IMR-90 (cell line): ENCODE results near the gene OLFML3. TPM values are rescaled to one million over a fixed set of nuclear protein-coding genes. Genes with fewer than 3 reads are reported as not detected.
A peak's percentile ranks its signal among the peaks of the same experiment; 100 is the strongest.

Experiments
- ATAC-seq: fragments of 200-7000 bp; cut with Tn5 transposase; 2 replicates; pipeline ENCODE4 v1.9.1; 2020; ENCODE audit warnings: low read depth, mild to moderate bottlenecking, moderate library complexity
- BruUV-seq: library from RNA; stranded (reverse); fragments of 400-500 nt; replicated peaks from 2 replicates; lab custom pipeline; 2021; lab: Mats Ljungman, UMichigan
- CTCF ChIA-PET: fragments of 300-600 bp; formaldehyde crosslinking; extraction: SDS; loops from one replicate; lab custom pipeline; 2021; ENCODE audit warnings: antibody characterized with exemption; lab: Yijun Ruan, JAX
- POLR2A ChIA-PET: fragments of 300-600 bp; sonication (Branson Sonifier 250); formaldehyde crosslinking; loops from one replicate; lab custom pipeline; 2022; ENCODE audit warnings: antibody characterized with exemption; ENCODE audit not compliant: unreplicated experiment; lab: Charles Lee
- DNase-seq: peaks from one replicate; pipeline ENCODE4 v3.0.0; 2013
- H2AFZ ChIP-seq: replicated peaks from 2 replicates; pipeline ENCODE3; 2013; ENCODE audit warnings: low read length, mild to moderate bottlenecking; ENCODE audit not compliant: poor library complexity
- H2AK5ac ChIP-seq: 2 replicates; pipeline ENCODE4 v1.6.1; 2013; ENCODE audit warnings: low read depth, low read length, inconsistent platforms
- H2AK9ac ChIP-seq: replicated peaks from 2 replicates; pipeline ENCODE3; 2013; ENCODE audit warnings: mild to moderate bottlenecking, low read depth, low read length, moderate library complexity; ENCODE audit not compliant: poor library complexity
- H2BK120ac ChIP-seq: 2 replicates; pipeline ENCODE4 v1.6.1; 2013; ENCODE audit warnings: low read depth, low read length, inconsistent platforms
- H2BK15ac ChIP-seq: 3 replicates; pipeline ENCODE4 v1.6.1; 2013; ENCODE audit warnings: low read depth, low read length, inconsistent platforms
- H2BK20ac ChIP-seq: 2 replicates; pipeline ENCODE4 v1.6.1; 2013; ENCODE audit warnings: low read depth, mild to moderate bottlenecking, inconsistent platforms, low read length, moderate library complexity
- H2BK5ac ChIP-seq: 2 replicates; pipeline ENCODE4 v1.6.1; 2013; ENCODE audit warnings: mild to moderate bottlenecking, low read depth, low read length, inconsistent platforms; ENCODE audit not compliant: poor library complexity, severe bottlenecking
- H3K14ac ChIP-seq: replicated peaks from 2 replicates; pipeline ENCODE4 v1.6.1; 2013; ENCODE audit warnings: low read depth, low read length, inconsistent platforms
- H3K18ac ChIP-seq: 2 replicates; pipeline ENCODE4 v1.6.1; 2013; ENCODE audit warnings: low read depth, low read length, control low read depth
- H3K23ac ChIP-seq: 2 replicates; pipeline ENCODE4 v1.6.1; 2013; ENCODE audit warnings: low read depth, low read length, inconsistent platforms
- H3K27ac ChIP-seq: 2 replicates; pipeline ENCODE4 v1.5.1; 2013; ENCODE audit warnings: mild to moderate bottlenecking, control low read depth, low read length; ENCODE audit not compliant: insufficient read depth
- H3K27me3 ChIP-seq: 2 replicates; pipeline ENCODE4 v1.6.1; 2013; ENCODE audit warnings: low read length; ENCODE audit not compliant: control insufficient read depth, insufficient read depth
- H3K36me3 ChIP-seq: 2 replicates; pipeline ENCODE4 v1.6.1; 2013; ENCODE audit warnings: low read length, mixed read lengths; ENCODE audit not compliant: control insufficient read depth, insufficient read depth
- H3K4ac ChIP-seq: 2 replicates; pipeline ENCODE4 v1.6.1; 2013; ENCODE audit warnings: low read depth, low read length, inconsistent platforms
- H3K4me1 ChIP-seq: 2 replicates; pipeline ENCODE4 v1.6.1; 2013; ENCODE audit warnings: low read length, mixed read lengths; ENCODE audit not compliant: control insufficient read depth, insufficient read depth
- H3K4me2 ChIP-seq: 2 replicates; pipeline ENCODE4 v1.6.1; 2013; ENCODE audit warnings: low read depth, mild to moderate bottlenecking, control low read depth, low read length, moderate library complexity
- H3K4me3 ChIP-seq: 2 replicates; pipeline ENCODE4 v1.5.1; 2013; ENCODE audit warnings: low read depth, mild to moderate bottlenecking, control low read depth, low read length, moderate library complexity; ENCODE audit not compliant: insufficient read depth
- H3K56ac ChIP-seq: 2 replicates; pipeline ENCODE4 v1.6.1; 2013; ENCODE audit warnings: low read length, inconsistent platforms; ENCODE audit not compliant: insufficient read depth; ENCODE audit errors: extremely low read depth
- H3K79me1 ChIP-seq, 2 experiments: 2 replicates each; pipeline ENCODE4 v1.6.1; 2013; ENCODE audit warnings: low read length in 2 of 2, inconsistent platforms in 1 of 2, low read depth in 1 of 2
- H3K9ac ChIP-seq: 2 replicates; pipeline ENCODE4 v1.6.1; 2013; ENCODE audit warnings: low read depth, low read length, control low read depth
- H3K9me1 ChIP-seq: 2 replicates; pipeline ENCODE4 v1.6.1; 2013; ENCODE audit warnings: low read length, inconsistent platforms; ENCODE audit not compliant: insufficient read depth
- H3K9me3 ChIP-seq: 2 replicates; pipeline ENCODE4 v1.6.1; 2013; ENCODE audit warnings: low read length; ENCODE audit not compliant: control insufficient read depth, insufficient read depth
- H4K20me1 ChIP-seq: 2 replicates; pipeline ENCODE4 v1.6.1; 2013; ENCODE audit warnings: low read length, inconsistent platforms; ENCODE audit not compliant: insufficient read depth
- H4K5ac ChIP-seq: 2 replicates; pipeline ENCODE4 v1.6.1; 2013; ENCODE audit warnings: mild to moderate bottlenecking, low read depth, low read length, control low read depth
- H4K8ac ChIP-seq, 2 experiments: 2 replicates each; pipeline ENCODE4 v1.6.1; 2013; ENCODE audit warnings: low read depth in 2 of 2, low read length in 2 of 2, control low read depth in 1 of 2, inconsistent platforms in 1 of 2
- H4K91ac ChIP-seq: 2 replicates; pipeline ENCODE4 v1.6.1; 2013; ENCODE audit warnings: low read depth, low read length, inconsistent platforms; ENCODE audit not compliant: insufficient read depth
- FOS ChIP-seq: fragments of 150-350 bp; IDR thresholded peaks from 2 replicates; pipeline ENCODE4 v1.6.1; 2016; ENCODE audit warnings: low read depth, low read length
- MAFK ChIP-seq: IDR thresholded peaks from 2 replicates; pipeline ENCODE4 v1.6.1; 2012; ENCODE audit warnings: low read depth, low read length, improper control_type of control experiment
- MAZ ChIP-seq: IDR thresholded peaks from 2 replicates; pipeline ENCODE4 v1.6.1; 2012; ENCODE audit warnings: low read depth, mild to moderate bottlenecking, low read length, improper control_type of control experiment, moderate library complexity, borderline replicate concordance
- MXI1 ChIP-seq: IDR thresholded peaks from 2 replicates; pipeline ENCODE4 v1.6.1; 2012; ENCODE audit warnings: low read depth, mild to moderate bottlenecking, low read length, moderate library complexity, borderline replicate concordance
- NFE2L2 ChIP-seq: fragments of 150-350 bp; IDR thresholded peaks from 2 replicates; pipeline ENCODE4 v1.6.1; 2016; ENCODE audit warnings: low read depth, mild to moderate bottlenecking, low read length
- POLR2A ChIP-seq: IDR thresholded peaks from 2 replicates; pipeline ENCODE4 v1.6.1; 2012; ENCODE audit warnings: mild to moderate bottlenecking, low read depth, low read length
- USF2 ChIP-seq: fragments of 150-350 bp; IDR thresholded peaks from 2 replicates; pipeline ENCODE4 v1.6.1; 2017; ENCODE audit warnings: mild to moderate bottlenecking, antibody characterized with exemption, low read length, low read depth
- WGBS, 2 experiments: methylation state at CpG; one replicate each; pipeline versions ENCODE4 v1.1.5 to v1.1.7; 2013; ENCODE audit warnings: missing lambda C conversion rate in 2 of 2; ENCODE audit not compliant: insufficient read length in 1 of 2; ENCODE audit errors: extremely low coverage in 2 of 2; 5-methylcytosine and 5-hydroxymethylcytosine counted together
- dilution Hi-C: fragments of 300-500 bp; cut with HindIII; formaldehyde crosslinking; loops from one replicate; pipeline ENCODE4 v1.14.3; 2018; ENCODE audit warnings: low sequenced_read_pairs; ENCODE audit not compliant: unreplicated experiment
- in situ Hi-C: fragments of 300-500 bp; cut with MboI; formaldehyde crosslinking; loops from 3 replicates; pipeline ENCODE4 v1.14.3; 2019; ENCODE audit warnings: low sequenced_read_pairs, inconsistent platforms, mixed read lengths
- intact Hi-C: fragments of 100-400 bp; cut with micrococcal nuclease; formaldehyde crosslinking; loops from 2 replicates; pipeline ENCODE4 v1.10.0; 2022
- polyA plus RNA-seq, 3 experiments: library from polyadenylated mRNA; depleted of rRNA; stranded (reverse); fragments of >200 nt; gene quantifications; 2 replicates each; pipeline ENCODE4 v1.2.3, GENCODE V29; 2012; ENCODE audit warnings: low replicate concordance in 1 of 3
- total RNA-seq: library from RNA; depleted of rRNA; stranded (reverse); fragments of >200 nt; gene quantifications from 2 replicates; pipeline ENCODE4 v1.2.3, GENCODE V29; 2012

OLFML3 gene
- total and polyA plus RNA-seq, 2 of the 4 experiments (the other 2 are of a cell fraction) = 40.9 to 71.3 TPM

- no TSS peak for BruUV-seq
- no CpG with 5 or more reads among the region's 4 CpGs for WGBS, 2 experiments
- no peak overlapping the region; the same call in 1 of the 2 replicates for H4K91ac ChIP-seq
- no peaks in the 10 kb centered on the region; the same call in 1 of the 2 replicates for H4K20me1 ChIP-seq
- peak overlapping the region; percentile 11; the same call in 1 of the 2 replicates for H3K23ac ChIP-seq
- H2AK9ac ChIP-seq = no peak overlapping the region
- no peak overlapping the region for H2BK120ac ChIP-seq
- no peak overlapping the region for H2AFZ ChIP-seq
- H3K18ac ChIP-seq = no peak overlapping the region
- ATAC-seq (peak; percentile 0; the same call in 1 of the 2 replicates), DNase-seq (peak; percentile 47)
- no peaks in the 10 kb centered on the region for H3K27me3 ChIP-seq
- H3K14ac ChIP-seq = 0 out of 2 replicates have a peak overlapping the region, but pooled peaks have one; percentile 26
- H4K5ac ChIP-seq = no peak overlapping the region
- H3K56ac ChIP-seq = 0 out of 2 replicates have a peak overlapping the region, but pooled peaks have one; percentile 16
- no peak for TF ChIP-seq MAFK
- TF ChIP-seq POLR2A = no peak
- no peak for TF ChIP-seq USF2
- no peak for TF ChIP-seq FOS
- TF ChIP-seq MXI1 = no peak
- TF ChIP-seq MAZ = no peak
- TF ChIP-seq NFE2L2 = no peak
- in situ Hi-C loops (no loop called here), dilution Hi-C loops (no loop called here), intact Hi-C loops (loop anchor here (2.0 to 5.0 kb wide), 6 partner anchors 45 to 982 kb away; partner anchors contain the start of genes BCAS2, CSDE1 and TRIM33)
- ChIA-PET POLR2A (no interaction called here), CTCF (interaction anchor here (0.6 to 4.4 kb wide), 3 partner anchors 12 to 978 kb away, joined by 3 to 30 read pairs (median 3); no protein-coding TSS in a partner anchor)
- H2BK20ac ChIP-seq = no peak overlapping the region
- H3K4me3 ChIP-seq = no peak overlapping the region
- peaks cover 14% of the 10 kb centered on the region; the same call in 1 of the 2 replicates for H3K9me1 ChIP-seq
- H3K9ac ChIP-seq = no peak overlapping the region
- peak overlapping the region; percentile 21; the same call in 1 of the 2 replicates for H3K4me2 ChIP-seq
- H4K8ac ChIP-seq = no peak overlapping the region
- peaks cover 17% of the 10 kb centered on the region for H3K4me1 ChIP-seq
- no peak overlapping the region for H2AK5ac ChIP-seq
- H3K27ac ChIP-seq = no peak overlapping the region
- H3K4ac ChIP-seq = no peak overlapping the region; the same call in 1 of the 2 replicates
- H3K79me1 ChIP-seq = peaks cover 0 to 23% of the 10 kb centered on the region in 2 experiments; a peak in 2 of 4 replicates
- H2BK5ac ChIP-seq = no peak overlapping the region
- no peaks in the 10 kb centered on the region for H3K9me3 ChIP-seq
- H3K36me3 ChIP-seq = peaks cover 17% of the 10 kb centered on the region
- no peak overlapping the region for H2BK15ac ChIP-seq
These were observed 3.9 kb upstream of the OLFML3 start for GRCh38 chr1:113975211-113975895.
